ENCODE results near the gene PHF10. TPM values are rescaled to one million over a fixed set of nuclear protein-coding genes. Genes with fewer than 3 reads are reported as not detected.

Gene PHF10
- total RNA-seq, 1 experiment from 2014 or later = 47.8 TPM

DNA sequence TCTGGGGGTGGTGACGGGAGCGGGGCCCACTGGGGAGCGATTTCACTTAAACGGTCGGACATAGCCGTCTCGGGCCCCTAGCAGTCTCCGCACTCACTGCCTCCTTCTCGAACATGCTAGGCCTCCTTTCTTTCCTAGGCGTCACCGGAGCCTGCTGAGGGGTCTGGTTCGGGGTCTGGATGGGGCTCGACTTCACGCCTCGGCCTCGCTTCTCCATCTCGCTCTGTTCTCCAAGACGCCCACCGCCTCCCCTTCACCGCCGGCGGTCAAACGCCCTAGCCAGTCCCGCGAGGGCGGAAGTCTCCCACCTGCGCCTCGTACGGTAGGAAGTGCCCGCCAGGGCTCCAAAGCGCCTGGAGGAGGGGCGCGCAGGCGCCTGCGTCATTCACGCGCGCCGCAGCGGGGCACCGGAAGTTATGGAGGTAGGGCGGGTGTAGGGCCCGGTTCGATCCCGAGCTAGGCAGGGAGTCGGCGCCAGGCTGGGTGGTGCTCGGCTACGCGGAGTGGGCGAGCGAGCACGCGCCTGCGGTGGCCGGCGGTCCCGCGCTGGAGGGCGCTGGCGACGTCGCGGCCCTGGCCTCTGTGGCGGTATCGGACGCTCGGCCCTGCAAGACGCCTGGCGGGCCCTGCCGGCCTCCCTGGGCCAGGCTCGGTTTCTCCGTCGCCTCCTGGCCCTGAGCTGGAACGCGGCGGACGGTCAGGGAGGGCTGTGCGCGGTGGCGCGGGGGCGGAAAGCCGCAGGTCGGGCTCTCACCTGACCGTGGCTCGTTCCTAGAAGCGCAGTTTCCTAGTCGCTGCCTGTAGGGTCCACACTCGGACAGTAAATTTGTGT lies 27.2 kb upstream of the PHF10 start, which contains the start of the genes DYNLT2 and ERMARD:
TSS of gene DYNLT2 (minus strand) at position 331 of the 832 bp plus-strand sequence. CDS start at position 217, 114 bp downstream.
TSS of gene ERMARD (plus strand) at position 381 of the 832 bp plus-strand sequence. CDS start at position 417, 36 bp downstream.
- Mint-ChIP-seq H3K4me3 (ENCODE audit: low read depth, unreplicated experiment) (peak within 1 kb of the TSS; percentile 98), H3K27me3 (ENCODE audit: unreplicated experiment) (no peaks in the 10 kb centered on the region), H3K4me1 (ENCODE audit: low read depth, unreplicated experiment) (peaks cover 43% of the 10 kb centered on the region), H3K27ac (ENCODE audit: unreplicated experiment) (peak within 1 kb of the TSS; percentile 99), H3K36me3 (ENCODE audit: insufficient read depth, unreplicated experiment) (peaks cover 20% of the 10 kb centered on the region), H3K9me3 (ENCODE audit: low read depth, unreplicated experiment) (peaks cover under 1% of the 10 kb centered on the region)
- TSS peak; percentile 85 for BruUV-seq (replicated peaks)
- CTCF ChIA-PET = interaction anchor here (1.4 kb wide), 1 partner anchor 26 kb away, joined by 4 read pairs; no protein-coding TSS in a partner anchor
- DNase-seq = peak; percentile 96
- TF ChIP-seq, protein P1, sequence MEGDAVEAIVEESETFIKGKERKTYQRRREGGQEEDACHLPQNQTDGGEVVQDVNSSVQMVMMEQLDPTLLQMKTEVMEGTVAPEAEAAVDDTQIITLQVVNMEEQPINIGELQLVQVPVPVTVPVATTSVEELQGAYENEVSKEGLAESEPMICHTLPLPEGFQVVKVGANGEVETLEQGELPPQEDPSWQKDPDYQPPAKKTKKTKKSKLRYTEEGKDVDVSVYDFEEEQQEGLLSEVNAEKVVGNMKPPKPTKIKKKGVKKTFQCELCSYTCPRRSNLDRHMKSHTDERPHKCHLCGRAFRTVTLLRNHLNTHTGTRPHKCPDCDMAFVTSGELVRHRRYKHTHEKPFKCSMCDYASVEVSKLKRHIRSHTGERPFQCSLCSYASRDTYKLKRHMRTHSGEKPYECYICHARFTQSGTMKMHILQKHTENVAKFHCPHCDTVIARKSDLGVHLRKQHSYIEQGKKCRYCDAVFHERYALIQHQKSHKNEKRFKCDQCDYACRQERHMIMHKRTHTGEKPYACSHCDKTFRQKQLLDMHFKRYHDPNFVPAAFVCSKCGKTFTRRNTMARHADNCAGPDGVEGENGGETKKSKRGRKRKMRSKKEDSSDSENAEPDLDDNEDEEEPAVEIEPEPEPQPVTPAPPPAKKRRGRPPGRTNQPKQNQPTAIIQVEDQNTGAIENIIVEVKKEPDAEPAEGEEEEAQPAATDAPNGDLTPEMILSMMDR (IDR thresholded peaks at IDR 0.05; ENCODE audit: unreplicated experiment) = no peak
- intact Hi-C loops (cut with micrococcal nuclease; ENCODE audit: unreplicated experiment) = no loop called here

DNA sequence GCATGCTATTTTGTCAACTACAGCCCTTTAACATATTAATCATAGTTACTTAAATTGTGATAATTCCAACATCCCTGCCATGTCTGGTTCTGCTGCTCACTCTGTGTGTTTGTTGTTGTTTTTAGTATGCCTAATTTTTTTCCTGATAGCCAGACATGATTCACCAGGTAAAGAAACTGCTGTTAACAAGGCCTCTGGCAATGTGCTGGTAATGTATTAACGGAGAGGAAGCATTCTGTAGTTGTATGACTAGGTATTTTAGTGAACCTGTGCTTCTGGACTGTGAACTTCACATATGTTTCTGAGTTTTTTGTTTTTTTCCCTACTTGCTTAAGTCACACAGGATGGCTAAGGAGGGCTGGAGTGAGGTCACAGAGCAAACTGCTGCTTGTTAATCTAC lies 22.3 kb upstream of the PHF10 start:
- intact Hi-C loops (cut with micrococcal nuclease; ENCODE audit: unreplicated experiment) = no loop called here
- Mint-ChIP-seq H3K9me3 (ENCODE audit: low read depth, unreplicated experiment) (peaks cover 3% of the 10 kb centered on the region), H3K27ac (ENCODE audit: unreplicated experiment) (no peak overlapping the region), H3K36me3 (ENCODE audit: insufficient read depth, unreplicated experiment) (peaks cover 9% of the 10 kb centered on the region), H3K4me1 (ENCODE audit: low read depth, unreplicated experiment) (peaks cover 35% of the 10 kb centered on the region), H3K27me3 (ENCODE audit: unreplicated experiment) (no peaks in the 10 kb centered on the region), H3K4me3 (ENCODE audit: low read depth, unreplicated experiment) (no peak overlapping the region)
- BruUV-seq (replicated peaks) = no TSS peak
- CTCF ChIA-PET = no interaction called here
- TF ChIP-seq, protein P1 (IDR thresholded peaks at IDR 0.05; ENCODE audit: unreplicated experiment) = no peak
- DNase-seq = no peak

DNA sequence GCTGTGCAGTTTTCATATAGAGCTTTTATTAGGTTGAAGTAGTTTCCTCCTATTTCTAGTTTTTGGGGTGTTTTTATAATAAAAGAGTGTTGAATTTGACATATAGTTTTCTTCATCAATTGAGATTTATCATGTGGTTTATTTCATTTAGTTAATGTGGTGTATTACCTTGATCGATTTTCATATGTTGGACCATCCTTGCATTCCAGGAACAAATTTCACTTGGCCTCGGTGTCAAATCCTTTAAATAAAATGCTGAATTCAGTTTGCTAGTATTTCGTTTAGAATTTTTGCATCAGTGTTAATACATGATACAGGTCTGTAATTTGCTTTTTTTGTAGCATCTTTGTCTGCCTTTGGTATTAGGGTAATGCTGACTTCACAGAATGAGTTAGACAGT lies 21.1 kb upstream of the PHF10 start:
- H3K36me3 Mint-ChIP-seq (ENCODE audit: insufficient read depth, unreplicated experiment) = no peaks in the 10 kb centered on the region
- TF ChIP-seq, protein P1 (IDR thresholded peaks at IDR 0.05; ENCODE audit: unreplicated experiment) = no peak
- H3K27me3 Mint-ChIP-seq (ENCODE audit: unreplicated experiment) = no peaks in the 10 kb centered on the region
- peaks cover 35% of the 10 kb centered on the region for H3K4me1 Mint-ChIP-seq (ENCODE audit: low read depth, unreplicated experiment)
- CTCF ChIA-PET = no interaction called here
- intact Hi-C loops (cut with micrococcal nuclease; ENCODE audit: unreplicated experiment) = no loop called here
- no peak overlapping the region for H3K4me3 Mint-ChIP-seq (ENCODE audit: low read depth, unreplicated experiment)
- DNase-seq = no peak
- no peak overlapping the region for H3K27ac Mint-ChIP-seq (ENCODE audit: unreplicated experiment)
- H3K9me3 Mint-ChIP-seq (ENCODE audit: low read depth, unreplicated experiment) = peaks cover 3% of the 10 kb centered on the region
- no TSS peak for BruUV-seq (replicated peaks)

DNA sequence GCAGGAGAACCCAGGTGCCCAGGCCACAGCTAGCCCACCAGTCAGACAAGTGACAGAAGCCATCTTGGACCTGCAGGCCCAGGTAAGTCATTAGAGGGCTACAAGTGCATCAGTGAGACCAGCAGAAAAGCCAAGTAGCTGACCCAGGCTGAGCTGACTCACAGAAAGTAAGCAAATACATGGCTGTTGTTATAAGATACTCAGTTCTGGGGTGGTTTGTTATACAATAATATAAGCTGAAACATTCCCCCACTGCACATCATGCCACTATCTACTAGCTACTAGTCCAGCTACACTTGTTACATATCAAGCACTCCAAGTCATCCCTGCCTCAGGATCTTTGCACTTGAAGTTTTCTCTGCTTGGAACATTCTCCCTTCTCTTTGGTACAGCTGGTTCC lies 17.0 kb upstream of the PHF10 start:
- CTCF ChIA-PET = no interaction called here
- intact Hi-C loops (cut with micrococcal nuclease; ENCODE audit: unreplicated experiment) = no loop called here
- TF ChIP-seq, protein P1 (IDR thresholded peaks at IDR 0.05; ENCODE audit: unreplicated experiment) = no peak
- no peak for DNase-seq
- H3K36me3 Mint-ChIP-seq (ENCODE audit: insufficient read depth, unreplicated experiment) = no peaks in the 10 kb centered on the region
- H3K27me3 Mint-ChIP-seq (ENCODE audit: unreplicated experiment) = peaks cover 12% of the 10 kb centered on the region
- H3K27ac Mint-ChIP-seq (ENCODE audit: unreplicated experiment) = no peak overlapping the region
- peaks cover 1% of the 10 kb centered on the region for H3K9me3 Mint-ChIP-seq (ENCODE audit: low read depth, unreplicated experiment)
- peaks cover 3% of the 10 kb centered on the region for H3K4me1 Mint-ChIP-seq (ENCODE audit: low read depth, unreplicated experiment)
- no TSS peak for BruUV-seq (replicated peaks)
- H3K4me3 Mint-ChIP-seq (ENCODE audit: low read depth, unreplicated experiment) = no peak overlapping the region
